CD4-positive, alpha-beta T cell treated with Interferon gamma for 1 hour (primary cell): ENCODE results near the gene YTHDF1.
A peak's percentile ranks its signal among the peaks of the same experiment; 100 is the strongest.
"Not testable (repeated sequence)": the region's sequence is repeated elsewhere in the genome, so short reads cannot be mapped to it uniquely, and the experiment has no call there.

Experiments
- DNase-seq: peaks from one replicate; pipeline ENCODE4 v3.0.0-alpha.2; 2020

The YTHDF1 gene

DNA sequence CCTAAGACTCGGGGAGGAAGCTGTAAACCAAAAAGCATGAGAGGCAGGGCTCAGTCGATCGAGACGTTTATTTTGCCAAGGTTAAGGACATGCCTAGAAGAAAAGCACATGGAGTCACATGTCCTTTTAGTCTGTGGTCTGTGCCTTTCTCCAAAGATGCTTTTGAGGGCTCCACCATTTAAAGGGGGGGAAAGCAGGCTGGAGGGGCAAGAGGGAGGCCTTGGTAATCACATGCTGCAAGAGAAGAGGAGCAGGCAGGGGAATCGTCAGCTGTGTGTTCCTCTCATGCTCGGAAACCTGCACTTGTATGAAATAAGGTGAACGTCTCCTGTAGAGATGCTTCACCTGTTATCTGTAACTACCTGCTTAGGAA, 9.1 kb upstream of the YTHDF1 start:
- no peak for DNase-seq

DNA sequence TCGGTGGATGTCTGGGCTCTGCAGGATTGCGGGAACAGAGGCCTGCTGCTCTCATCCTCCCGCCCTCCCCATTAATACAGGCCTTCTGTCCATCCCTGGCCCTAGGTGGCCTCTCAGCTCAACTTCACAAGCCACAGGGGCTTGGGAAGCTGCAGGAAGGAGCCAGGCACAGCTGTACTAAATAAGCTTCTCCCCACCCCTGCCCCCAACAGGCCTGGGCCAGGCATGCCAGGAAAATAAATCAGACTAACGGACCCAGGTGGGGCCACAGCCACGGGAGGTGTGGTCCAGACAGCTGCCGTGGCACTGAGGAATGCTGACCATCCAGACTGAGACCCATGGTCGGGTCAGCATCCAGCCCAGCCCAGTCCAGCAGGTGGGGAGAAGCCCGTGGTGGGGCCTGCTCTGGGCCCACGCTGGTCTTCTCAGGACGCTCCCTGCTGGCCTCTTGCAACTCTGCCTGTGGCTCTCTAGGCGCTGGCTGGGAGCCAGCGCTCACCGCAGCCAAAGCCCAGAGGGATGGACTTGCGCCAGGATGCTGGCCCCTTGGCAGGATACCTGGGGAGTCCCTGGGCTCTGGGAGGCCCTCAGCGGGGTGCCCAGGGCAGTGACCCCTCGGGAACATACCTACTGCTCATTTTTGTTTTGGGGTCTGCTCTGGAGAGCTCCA, 8.6 kb upstream of the YTHDF1 start:
- no peak for DNase-seq

DNA sequence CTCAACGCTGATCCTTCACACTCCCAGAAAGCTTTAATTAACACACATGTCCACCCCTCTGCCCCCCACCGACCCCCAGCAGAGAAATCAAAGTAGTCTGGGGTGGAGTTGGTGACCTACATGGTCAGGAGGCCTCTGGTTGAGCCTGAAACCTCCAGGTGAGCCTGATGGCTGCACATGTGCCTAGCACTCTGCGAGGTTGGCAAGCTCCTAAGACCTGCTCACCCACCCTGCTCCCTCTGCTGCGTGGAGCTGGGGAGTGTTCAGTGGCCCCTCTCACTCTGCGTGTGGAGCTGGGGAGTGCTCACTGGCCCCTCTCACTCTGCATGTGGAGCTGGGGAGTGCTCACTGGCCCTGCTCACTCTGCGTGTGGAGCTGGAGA, 7.9 kb upstream of the YTHDF1 start:
- DNase-seq = no peak

DNA sequence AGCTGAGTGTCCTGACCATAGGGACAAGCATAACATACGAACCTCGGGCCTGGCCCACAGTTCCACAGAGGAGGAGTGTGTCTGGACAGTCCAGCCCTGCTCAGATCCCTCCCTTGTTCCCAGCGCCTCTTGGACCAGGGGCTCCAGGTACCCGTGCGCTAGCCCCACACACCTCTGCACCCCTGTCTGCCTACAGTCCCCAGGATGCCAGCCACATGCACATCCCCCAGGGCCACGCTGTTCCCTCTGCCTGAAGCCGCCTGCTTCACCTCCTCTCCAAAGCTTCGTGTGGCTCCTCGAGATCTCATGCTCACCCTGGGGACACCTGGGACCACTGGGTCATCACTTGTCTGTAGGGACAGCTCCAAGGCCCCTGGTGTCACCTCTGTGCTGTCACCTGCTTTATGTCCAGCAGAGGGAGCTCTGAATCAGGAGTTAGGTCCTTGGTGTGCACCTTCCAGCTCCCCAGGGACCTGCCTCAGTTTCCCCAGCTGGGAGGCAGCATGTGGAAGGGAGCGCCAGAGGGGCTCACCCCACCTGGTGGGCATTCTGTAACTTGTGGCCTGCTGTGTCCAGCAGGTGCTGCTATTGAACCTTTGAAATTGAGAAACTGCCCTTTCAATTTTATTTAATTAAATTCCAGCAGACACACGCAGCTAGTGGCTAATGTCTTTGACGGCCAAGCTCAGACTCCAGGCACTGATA, 7.3 kb upstream of the YTHDF1 start:
- DNase-seq = peak; percentile 14

DNA sequence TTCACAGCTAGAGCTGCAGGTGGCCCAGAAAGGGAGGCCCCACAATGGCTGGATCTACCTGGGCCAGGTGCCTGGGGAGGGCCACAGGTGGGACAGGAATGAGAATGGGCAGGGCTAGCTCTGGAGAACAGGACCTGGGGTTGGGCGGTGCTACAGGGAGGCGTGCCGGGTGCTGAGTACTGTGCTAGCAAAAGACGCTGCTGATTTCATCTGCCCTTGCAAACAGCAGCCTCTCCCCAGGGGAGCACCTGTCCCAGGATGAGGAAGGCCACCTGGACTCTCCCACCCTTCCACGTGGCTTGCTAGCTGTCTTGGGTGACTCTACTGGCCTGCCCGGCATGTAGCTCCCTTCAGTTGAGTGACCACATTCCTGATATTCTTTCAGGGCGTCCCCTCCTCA, 6.6 kb upstream of the YTHDF1 start:
- no peak for DNase-seq

DNA sequence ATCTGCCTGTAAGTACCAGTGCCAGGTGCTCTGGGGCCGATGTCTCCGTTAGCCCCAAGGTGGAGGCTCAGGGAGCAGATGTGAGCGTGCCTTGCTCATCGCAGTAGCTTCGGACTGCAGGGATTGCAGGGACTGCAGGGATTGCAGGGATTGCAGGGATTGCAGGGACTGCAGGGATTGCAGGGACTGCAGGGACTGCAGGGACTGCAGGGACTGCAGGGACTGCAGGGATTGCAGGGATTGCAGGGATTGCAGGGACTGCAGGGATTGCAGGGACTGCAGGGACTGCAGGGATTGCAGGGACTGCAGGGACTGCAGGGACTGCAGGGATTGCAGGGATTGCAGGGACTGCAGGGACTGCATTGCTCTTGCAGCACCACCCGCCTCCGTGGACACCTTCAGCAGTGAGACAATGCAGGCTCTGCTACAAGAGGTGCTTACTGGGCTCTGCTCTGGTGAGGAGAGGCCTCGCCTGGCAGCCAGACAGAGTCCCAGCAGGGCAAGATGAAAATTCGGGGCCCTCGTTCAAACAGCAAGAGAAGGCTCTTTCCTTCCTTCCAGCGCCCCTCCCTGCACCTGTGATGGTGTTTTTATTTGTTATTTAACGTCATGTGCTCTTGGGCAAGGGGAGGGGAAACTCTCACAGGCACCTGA, 5.6 kb upstream of the YTHDF1 start:
- DNase-seq = not testable (repeated sequence)

DNA sequence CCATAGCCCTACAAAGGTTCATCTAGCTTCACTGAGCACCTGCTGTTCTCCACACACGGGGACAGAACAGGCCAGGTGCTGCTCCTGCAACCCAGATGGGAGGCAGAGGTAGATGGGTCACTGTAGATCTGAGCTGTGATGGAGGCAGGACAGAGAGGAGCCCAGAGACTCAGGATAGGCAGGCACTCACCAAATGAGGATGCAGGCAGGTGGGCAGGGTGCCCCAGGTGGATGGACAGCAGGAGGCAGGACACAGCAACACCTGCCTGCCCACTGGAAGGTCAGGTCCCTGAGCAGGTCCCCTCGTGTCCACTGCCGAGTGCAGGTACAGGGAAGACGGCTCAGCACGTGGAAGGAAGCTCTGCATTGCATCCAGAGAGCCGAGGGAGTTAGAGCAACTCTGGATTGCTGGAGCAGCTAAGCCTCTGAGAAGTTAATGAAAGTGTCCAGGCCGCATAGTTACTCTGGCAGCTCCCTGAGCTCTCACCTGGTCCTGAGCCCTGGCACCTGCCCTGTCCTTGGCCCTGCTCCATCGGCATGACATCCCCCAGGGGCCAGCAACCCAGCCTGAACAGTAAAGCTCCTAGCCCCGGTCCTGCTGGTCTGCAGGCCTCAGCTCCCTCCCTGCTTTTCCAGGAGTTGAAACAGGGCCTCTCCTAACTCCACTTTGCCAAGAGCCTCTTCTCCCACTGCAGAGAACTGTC, 4.9 kb upstream of the YTHDF1 start:
- no peak for DNase-seq

DNA sequence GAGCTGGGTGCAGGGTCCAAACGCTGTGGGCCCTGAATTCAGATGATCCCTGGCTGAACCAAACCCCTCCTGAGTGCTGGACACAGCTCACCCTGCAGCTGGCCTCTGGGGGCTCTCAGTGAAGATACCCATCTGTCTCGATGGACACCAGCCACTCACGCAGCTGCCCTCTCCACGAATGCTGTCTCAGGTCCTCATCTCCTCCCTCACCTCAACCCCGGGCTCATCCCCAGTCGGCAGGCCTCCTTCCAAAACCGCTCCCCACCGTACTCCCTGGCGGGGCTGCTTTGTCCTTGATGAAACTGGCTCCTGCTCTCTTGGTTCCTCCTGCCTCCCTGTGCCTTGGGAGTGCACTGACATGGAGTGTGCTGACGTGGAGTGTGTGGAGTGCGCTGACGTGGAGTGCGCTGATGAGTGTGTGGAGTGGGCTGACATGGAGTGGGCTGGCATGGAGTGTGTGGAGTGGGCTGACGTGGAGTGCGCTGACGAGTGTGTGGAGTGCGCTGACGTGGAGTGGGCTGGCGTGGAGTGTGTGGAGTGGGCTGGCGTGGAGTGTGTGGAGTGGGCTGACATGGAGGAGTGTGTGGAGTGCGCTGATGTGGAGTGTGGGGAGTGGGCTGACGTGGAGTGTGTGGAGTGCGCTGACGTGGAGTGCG, 4.1 kb upstream of the YTHDF1 start:
- no peak for DNase-seq

DNA sequence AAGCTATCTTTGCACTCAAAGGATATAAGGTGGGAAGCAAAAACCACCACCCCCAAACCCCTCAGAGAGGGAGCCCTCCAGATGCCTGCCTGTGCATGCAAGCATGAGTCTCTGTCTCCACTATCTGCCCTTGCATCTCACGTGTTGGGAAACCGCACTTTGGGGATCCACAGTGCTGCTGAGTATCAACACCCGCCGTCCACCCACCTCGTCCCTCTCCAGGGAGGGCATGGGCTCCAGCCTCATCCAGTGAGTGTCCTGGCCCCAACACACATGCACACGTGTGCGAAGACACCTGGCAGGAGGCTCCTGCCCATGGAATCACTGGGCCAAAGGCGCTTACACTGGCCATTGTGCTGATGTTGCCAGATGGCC, 3.5 kb upstream of the YTHDF1 start:
- DNase-seq = no peak

DNA sequence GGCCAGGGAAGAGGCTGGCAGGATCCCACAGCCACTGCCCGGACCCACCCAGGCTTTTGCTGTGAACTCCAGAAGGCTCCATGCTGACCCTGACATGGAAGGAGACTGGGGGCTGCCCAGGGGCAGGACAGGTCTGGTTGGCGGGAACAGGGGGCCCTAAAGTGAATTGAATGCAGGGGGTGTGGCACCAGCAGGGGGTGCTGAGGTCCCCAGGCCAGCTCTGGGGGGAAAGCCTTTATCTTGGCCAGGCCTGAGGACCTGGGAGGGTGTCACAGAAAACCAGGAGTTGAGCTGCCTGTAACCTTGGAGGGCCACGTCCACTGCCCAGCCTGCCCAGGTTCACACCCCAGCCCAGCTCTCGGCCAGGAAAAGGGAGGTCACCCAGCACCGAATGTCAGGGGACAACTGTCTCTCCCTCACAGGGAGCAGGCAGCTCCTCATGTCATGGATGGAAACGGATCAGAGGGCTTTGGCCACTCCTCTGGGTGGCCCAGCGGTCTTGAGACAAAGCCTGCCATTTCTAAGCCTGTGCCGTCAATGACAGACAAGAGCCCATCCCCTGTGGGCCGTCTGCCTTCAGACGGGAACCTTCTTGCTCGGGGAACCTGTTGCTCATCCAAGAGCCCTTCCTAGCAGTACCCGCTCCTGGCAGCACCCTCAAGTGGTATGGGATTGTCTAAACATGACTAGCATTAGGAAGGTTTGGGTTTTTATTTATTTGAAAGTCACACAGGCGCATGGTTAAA, 2.9 kb upstream of the YTHDF1 start:
- DNase-seq = no peak

DNA sequence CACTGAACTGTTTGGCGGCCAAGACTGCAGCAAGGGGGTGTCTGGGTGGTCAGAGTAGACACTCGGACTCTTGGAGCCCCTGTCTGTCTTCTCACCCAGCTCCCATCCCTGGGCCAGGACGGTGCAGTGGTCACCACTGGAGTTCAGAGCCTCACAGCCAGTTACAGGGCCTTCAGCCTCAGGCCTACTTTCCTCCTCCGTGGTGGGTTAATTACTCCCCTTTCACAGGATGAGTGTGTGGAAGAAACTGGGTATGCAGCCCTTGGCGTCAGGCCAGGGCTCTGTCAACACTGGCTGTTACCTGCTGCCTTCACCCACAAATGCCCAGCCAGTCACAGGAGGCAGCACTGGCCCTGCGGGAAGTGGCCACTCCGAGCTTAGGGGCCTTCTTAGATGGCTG, 1.8 kb upstream of the YTHDF1 start:
- DNase-seq = no peak

DNA sequence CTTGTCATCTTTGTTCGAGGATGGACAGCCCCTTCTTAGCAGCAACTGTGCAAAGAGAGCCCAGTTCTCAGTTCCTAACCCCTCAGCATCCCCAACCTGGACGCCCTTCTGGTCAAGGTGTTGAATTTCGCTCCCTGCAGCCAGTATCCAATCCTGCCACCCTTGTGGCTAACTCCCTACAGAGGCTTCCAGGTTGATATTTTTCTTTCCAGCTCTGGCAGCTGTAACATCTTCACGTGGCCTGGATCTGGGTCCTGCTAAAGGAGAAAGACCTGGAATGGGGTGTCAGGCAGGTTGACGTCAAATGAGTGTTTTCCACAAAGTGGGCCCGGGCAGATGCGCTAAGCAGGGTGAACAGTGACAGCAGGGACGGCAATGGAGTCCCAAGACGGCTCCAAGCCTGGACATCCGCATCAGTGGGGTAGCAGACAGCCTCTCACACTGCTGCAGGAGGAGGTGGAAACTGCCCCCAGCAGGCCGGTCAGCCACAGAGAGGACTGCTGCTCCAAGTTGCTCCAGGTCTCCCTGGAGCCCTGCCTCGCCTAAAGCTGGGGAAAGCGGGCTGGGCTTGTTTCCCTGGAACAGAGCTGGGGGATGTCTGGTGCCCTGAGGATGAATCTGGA, 1.0 kb upstream of the YTHDF1 start:
- no peak for DNase-seq

DNA sequence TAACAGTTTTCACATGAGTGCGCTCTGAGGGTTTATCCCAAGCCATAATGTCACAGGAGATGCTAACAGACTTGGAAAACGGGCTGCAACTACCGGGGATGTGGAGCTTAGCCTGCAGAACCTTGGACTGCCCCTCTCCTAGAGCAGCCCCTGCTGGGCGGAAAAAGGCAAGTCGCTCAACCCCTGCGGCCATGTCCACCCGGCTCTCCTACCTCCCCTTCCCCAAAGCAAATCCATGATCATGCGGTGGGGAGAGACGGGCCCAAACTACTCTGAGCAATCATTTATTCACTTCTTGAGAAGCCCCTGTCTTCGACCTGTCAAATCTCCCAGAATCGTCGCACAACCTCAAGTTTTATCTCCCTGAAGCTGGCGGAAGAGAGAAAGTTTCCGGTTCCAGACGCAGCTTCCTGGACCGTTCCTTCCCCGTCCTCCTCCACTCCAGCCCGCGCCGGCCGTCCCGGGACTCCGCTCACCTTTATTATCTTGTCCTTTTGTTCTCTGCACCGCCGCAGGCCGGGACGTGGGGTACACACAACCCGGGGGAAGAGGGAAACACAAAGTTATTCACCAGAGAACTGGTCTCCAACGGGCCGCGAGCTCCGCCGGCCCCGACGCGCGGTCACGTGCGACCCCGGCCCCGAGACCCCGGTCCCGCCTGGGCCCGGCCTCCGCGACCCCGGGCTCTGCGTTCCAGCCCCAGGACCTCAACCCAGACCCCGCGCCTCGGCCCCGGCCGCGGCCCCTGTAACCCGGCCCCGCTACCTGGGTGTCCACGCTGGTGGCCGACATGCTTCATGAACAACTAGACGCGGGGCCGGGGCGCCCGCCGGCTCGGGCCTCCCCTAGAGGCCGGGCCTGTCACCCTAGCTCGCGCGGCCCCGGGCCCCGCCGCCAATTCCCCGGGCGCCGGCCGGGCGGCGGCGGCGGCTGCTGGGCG, 560 bp downstream of the YTHDF1 start:
- DNase-seq = no peak

DNA sequence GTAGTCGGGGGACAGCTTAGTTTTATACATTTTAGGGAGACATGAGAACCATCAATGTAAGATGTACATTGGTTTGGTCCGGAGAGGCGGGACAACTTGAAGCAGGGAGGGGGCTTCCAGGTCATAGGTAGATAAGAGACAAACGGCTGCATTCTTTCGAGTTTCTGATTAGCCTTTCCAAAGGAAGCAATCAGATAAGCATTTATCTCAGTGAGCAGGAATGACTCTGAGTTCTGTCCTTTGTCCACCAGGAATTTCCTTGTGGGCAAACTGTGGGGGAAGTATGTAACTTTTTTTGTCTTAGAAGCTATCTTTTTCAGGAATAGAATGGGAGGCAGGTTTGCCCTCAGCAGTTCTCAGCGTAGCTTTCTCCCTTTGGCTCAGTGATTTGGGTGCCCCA, 1.4 kb downstream of the YTHDF1 start:
- DNase-seq = no peak

DNA sequence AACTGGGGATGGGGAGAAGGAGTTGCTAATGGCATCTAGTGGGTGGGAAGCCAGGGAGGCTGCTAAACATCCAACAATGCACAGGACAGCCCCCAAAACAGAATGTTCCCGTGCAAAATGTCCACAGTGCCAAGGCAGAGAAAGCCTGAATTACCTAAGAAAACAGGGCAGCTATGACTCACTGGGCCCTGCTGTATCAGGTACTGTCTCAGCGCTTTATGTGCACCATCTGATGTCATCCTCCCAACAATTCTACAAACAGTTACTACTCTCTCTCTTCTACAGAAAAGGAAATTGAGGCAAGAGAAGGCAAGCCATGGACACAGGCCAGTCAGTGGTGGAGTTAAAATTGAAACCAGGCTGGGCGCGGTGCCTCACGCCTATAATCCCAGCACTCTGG, 3.1 kb downstream of the YTHDF1 start:
- DNase-seq = no peak

DNA sequence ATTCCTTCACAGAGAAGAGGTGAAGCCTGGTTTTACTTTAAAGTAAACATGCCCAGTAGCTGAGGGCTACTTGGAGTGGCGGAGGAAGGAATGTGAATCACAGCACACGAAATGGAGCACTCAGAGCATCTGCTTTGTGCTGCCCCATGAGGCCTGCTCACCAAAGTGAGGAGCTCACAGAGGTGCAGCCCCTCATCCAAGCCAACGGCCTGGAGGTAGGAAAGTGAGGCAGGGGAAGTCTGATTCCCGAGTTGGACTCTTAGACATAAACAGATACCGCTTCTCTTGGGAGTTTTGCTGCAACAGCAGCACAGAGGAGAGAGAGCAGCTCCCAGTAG, 3.6 kb downstream of the YTHDF1 start:
- no peak for DNase-seq

DNA sequence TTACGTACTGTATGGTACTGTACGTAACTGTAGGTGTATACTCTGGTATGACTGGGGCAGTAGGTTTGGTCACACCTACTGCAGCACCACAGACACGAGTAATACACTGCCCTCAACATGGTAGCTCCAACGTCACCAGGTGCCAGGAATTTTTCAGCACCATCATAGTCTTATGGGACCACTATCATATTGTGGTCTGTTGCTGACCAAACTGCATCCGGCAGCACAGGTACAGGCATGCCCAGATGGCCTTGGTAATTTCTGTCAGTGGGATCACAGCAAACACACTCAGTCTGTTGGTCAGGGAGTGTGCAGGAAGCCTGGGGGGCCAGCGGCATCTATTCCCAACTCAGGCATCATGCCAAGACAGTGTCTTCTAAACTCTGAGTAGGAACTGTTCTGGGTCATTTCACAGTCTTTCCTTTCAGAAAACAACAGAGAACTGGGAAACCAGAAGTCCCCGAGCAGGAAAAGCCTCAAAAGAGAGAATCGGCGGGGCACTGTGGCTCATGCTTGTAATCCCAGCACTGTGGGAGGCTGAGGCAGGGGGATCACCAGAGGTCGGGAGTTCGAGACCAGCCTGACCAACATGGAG, 5.8 kb downstream of the YTHDF1 start:
- no peak for DNase-seq

DNA sequence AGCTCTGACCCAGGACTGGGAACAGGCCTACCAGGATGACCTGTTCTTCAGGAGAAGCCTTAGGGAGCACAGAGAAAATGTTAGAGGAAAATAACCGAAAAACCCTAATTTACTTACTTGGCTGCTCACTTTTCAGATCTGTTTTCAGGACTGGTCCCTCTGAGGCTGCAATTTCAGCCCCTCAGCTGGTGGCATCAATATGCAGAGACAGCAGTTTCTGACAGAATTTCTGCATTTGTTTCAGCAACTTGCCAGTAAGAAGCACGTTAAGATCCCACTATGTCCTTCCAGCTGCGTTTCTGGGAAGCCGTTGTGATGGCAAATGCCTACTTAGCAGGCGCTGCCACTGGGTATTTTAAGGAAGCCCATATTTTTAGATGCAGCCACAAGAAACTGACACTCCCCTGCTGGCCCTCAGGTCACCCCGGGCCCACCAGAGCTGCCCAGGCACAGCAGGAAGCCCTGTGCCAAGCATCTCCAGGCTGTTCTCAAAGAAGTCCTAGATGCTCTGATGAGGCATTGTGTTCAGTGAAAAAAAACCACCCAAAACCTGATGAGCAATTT, 7.5 kb downstream of the YTHDF1 start:
- no peak for DNase-seq

DNA sequence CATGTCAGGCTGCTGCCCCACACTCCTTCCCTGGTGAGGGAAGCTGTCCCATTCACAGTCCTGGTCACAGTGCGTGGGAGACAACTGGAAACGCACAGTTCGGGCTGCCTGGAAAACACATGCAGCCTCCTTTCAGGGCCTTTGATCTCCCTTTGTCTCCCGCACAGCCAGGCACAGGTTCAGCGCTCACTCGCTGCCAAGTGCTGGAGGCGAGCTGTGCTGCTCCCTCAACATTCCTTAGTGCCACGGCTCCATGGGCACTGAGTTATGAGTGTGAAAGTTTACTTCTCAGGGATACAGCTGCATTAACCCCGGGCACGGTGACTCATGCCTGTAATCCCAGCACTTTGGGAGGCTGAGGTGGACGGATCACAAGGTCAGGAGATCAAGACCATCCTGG, 9.1 kb downstream of the YTHDF1 start:
- DNase-seq = no peak

DNA sequence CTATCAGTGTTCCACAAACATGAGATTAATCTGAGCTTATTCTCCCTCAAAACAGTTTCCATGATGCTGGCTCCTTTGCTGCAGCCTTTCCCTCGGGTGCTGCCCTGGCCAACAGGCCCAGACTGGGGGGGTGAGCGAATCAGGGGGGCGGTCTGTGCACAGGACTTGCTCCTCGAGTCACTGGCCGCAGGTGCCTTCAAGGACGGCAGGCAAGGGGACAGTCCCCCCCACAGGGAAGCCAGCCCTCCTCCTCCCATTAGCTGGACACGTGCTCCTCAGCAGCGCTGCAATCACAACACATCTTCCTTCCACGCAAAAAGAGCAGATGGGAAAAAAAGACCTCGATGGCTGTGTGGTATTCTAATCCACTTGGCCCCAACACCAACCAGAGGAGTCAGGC, 10.0 kb downstream of the YTHDF1 start:
- no peak for DNase-seq
